ENCODE measurements around the gene RPS10.

The RPS10 gene

DNA sequence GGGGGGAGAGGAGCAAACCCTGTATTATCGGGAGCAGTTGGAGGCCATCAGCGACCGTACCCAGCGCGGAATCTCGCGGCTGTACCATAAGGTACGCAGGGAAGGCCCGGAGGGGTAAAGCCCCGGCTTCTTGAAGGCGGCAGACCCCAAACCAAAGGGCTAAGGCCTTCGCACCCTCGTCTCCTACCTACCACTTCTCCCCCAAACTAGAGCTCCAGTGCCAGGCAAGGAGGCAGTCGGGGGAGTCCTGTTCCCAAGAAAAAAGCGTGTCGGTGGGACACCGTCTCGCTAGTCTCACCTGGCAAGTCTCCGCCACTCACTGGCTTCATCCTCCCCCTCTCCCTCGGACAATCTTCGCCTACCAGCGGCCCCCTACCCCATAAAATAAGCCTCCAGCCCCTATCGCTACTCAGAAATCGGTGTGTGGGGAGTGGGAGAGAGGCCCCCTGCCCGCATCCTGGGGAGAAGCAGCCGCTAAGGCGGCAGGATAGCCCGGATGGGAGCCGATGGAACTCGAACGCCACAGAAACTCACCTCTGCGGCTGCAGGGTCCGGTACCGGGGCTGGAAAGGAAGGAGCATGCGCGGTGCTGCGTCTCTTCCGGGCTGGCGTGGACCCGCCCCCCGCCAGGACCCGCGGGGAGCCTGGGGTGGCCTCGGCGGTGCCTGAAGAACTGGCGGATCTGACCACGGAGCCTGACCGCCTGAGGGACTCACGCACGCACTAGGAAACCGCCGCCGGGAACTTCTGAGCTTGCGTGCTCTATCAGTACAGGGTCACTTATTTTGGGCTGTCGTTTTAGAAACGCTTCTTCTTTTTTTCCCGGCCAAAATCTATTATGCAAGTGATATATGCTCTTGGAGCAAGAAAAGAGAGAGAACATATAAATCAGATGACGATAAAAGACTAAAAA lies at the start of gene RPS10:
Gene RPS10 (minus strand): TSS at position 572 of the 913 bp plus-strand sequence. CDS start 848 bp downstream, outside the sequence.
- DNase-seq, result peak; percentile 94

DNA sequence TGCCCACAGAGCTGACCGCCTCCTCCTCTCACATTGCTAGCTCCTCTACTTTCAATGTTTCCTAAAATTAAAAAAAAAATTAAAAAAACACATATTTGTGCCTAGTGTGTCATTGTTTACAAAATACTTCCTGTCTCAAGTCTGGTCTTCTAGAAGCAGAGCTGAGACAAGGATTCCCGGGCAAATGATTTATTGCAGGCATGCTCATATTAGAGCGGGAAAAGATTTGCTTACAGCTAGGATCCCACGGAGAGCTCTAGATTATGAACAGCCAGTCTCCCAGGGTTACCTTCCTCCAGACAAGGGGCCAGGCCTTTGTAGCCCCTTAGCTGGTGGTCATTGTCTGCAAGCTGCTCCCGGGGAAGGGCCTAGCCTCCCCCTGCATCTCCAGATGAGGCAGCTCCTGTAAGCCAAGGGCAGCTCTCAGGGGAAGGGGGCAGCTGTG lies 49.4 kb upstream of the RPS10 start:
- DNase-seq, result no peak

DNA sequence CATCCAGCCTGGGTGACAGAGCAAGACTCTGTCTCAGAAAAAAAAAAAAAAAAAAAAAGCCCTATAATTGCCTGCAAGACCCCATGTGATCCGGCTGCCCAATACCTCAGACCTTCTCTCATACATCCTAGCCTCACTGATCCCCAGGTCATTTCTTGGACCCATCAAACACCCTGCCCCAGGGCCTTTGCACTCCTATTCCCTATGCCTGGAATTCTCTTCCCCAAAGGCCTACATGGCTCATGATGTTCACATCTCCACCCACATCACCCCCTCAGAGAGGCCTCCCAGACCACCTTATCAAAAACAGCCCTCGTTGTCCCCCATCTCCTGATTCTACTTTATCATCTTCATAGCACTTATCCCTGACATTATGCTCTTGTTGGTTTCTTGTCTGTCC lies 48.9 kb upstream of the RPS10 start:
- DNase-seq, result no peak

DNA sequence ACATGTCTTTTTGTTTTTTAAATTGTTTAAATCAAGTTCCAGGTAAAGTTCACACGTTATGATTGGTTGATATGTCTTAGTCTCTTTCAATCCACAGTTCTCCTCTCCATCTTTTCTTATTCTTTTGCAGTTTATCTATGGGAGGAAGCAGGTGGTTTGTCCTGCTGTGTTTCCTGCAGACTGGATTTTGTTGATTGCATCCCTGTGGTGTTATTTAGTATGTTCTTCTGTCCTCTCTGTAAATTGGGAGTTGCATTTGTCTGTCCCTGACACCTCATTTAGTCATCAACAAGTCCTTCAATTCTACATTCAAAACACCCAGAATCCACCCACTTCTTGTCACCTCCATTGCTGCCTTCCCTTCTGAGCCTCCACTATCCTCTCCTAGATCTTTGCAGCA lies 48.1 kb upstream of the RPS10 start:
- DNase-seq, result no peak

DNA sequence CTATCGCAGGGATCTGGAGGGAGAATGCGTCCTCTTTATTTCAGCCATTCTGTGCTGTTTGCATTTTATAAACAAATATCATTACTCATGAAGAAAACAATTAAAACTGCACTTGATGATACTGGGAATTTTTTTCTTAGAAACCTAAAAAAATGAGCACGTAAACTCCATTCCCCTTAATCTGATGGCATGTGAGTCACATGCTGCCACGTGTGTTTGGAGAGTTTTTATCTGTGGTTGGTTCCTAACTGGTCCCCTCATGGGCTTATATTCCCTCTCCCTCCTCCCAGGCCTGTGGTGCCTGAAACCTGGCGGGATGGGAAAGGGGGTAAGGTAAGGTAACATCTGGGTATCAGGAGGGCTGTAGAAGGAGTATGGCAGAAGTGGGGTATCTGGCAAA lies 46.6 kb upstream of the RPS10 start:
- no peak for DNase-seq

DNA sequence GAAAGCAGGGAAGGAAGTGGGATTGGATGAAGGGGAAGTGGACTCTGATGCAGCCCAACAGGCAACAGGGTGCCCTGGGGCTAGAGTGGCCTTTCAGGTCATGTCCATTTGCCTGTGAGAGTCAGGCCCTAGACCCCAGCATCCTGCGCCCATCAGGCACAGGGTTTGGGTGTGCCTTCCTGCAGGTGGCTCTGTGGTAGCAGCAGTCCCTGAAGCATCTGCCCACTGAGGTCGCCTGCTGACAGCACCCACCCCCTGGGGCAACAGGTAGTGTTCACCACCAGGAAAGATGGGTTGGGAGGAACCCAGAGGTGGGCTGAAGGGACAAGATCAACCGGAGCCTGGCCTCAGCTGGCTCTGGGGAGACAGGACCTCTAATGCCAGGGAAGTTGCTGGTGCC lies 43.6 kb upstream of the RPS10 start:
- DNase-seq, result no peak

DNA sequence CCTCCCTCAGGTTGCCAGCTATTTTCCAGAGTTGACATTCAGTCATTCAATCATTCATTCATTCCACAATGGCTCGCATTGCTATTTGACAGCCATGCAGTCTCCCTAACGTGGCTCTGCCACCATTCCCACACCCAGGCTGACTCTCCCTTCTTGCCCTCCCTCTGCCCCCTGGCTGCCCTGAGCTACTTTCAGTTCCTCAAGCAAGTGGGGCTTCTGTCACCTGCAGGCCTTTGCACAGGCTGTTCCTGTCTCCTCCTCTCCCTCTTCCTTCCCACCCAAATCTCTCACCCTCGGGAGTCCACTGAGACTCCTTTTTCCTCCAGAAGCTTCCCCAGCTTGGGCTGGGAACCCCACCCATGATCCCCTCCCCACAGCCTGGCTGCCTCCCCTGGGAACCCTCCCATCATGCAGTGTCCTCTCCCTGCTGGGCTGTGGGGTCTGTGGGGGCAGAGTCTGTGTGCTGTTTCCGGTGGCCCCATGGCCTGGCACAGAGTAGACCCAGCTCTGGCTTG lies 42.6 kb upstream of the RPS10 start:
- no peak for DNase-seq

DNA sequence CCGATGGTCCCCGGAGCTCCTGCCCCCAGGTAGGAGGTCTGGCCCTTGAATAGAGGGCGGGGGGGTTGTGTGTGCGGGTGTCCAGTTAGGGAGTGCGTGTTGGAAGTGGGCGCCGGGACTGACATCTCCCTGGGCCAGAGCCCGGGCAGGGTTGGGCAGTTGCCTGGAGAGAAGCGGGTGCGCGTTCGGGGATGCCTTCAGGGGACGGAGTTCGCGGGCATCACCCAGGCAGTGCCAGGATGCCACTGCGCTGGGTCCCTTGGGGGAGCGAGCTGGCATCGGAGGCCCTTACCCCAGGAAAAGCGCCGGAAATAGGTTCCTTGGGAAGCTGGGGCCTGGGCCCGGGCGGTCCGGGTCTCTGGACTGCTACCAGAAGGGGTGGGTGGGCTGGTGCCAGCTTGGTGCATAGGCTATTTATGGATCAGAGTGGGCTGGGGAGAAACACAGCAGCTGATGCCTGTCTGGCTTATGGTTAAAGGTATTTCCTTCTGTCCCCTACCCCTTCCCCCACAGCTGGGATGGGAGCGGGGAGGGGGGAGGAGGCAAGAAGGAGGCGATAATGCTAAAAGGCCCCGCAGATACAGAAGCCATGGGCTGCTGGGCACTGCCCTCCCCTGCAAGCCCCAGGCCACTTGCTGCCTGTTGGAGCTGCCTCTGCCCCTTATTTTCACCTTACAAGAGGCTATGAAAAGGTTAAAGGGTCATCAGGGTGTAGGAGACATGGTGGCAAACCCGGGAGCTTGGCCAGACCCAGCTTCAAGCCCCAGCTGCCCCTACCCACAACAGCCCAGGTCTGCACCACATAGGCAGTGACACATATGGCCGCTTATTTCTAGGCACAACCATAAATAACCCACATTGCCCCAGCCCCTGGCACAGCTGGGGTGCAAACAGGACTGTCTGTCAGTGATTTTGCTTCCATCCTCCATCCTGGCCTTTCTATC lies 40.6 kb upstream of the RPS10 start:
- no peak for DNase-seq

DNA sequence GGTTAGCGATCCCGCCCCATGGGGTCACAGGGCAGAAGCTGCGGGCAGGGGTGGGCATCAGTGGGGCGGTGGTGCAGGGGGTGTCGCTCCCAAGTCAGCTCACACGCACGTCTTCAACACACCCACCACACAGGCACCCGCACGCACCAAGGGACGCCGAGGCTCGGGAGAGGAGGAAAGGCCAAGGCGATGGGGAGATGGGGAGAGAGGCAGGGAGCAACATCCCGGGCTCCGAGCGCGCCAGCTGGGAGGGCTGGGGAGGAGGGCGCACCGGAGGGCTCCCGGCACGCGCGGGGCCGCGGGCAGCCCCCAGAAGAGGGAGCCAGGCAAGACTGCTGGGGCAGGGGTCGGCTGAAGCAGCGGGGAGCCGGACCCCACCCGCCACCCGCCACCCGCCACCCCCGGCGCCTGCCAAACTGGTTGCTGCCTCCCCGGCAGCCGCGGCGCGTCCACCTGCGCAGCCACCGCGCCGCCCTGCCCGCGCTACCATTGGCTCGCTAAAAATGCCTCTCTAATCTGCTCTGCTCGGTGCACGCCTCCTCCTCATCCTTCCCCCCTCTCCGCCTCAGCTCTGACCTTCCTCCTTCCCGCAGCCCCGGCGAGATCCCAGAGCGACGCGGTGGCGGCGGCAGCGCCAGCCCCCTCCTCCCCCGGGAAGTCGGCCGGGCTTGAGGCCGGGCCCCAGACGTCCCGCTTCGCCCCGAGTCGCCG lies 39.8 kb upstream of the RPS10 start, which contains the start of gene PACSIN1:
Gene PACSIN1 (plus strand): TSS at position 546 of the 711 bp plus-strand sequence. CDS start 60,230 bp downstream, outside the sequence.
- DNase-seq, result no peak

DNA sequence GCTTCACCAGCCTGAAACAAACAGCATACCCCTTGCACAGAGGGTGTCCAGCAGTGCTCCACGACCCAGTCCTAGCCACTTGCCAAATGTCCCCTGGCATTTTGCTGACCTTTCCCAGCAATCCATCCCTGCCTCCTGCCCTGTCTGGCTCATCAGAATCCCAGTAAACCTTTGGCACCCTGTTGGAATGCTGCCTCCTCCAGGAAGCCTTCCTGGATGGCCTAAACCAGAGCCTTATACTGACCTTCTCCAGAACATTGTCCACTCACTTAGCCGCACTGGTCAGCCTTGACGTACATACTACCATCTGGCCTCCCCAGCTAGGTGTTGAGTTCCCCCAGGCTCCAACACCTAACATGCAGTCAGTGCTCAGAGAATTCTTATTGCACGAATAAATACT lies 38.0 kb upstream of the RPS10 start:
- DNase-seq, result no peak

DNA sequence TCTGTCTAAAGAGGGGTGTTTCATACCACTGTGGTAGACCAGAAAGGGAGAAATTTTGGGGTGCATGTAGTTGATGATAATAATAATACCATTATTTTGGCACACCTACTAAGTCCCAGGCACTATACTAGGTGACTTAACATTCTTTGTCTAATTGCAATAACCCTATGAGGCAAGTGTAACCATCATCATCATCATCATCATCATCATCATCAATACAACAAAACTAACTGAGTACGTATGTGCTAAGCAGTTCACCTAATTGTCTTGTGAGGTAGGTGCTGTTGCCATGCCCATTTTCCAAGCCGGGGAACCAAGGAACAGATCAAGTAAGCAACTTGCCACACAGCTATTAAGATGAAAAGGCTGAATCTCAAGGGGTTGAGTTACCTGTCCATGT lies 37.4 kb upstream of the RPS10 start:
- no peak for DNase-seq

DNA sequence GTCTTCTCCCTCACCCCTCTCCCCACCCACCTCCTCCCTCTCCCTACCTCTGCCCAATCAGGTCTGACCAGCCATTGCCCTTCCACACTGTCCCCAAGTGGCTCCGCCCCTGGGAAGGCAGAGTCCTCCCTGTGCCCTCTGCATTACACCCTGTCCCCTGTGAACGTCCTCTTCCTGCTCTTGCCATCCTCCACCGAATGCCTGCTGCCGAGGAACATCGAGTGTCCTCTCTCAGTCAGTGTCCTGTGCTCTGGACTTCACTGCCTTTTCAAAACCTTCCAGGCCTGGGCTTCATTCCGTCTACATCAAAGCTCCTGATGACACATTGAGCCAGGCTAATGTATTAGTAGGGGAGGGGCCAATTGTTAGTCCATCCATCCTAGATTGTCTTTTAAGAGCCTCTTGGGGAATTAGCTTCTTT lies 36.7 kb upstream of the RPS10 start:
- DNase-seq, result no peak

DNA sequence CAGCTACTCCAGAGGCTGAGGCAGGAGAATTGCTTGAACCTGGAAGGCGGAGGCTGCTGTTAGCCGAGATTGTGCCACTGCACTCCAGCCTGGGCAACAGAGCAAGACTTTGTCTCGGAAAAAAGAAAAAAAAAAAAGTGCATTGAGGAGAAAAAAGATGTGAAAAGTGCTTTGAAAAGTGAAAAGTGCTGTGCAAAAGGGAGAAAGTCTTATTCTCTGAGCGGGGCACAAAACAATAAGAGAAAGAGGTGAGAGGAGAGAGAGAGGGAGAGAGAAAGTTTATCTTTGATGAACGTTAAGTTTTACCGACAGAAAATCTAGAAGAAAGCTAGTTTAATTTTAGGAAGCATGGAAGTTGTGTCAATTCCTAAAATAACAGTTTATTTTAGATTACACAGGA lies 36.1 kb upstream of the RPS10 start:
- DNase-seq, result no peak

DNA sequence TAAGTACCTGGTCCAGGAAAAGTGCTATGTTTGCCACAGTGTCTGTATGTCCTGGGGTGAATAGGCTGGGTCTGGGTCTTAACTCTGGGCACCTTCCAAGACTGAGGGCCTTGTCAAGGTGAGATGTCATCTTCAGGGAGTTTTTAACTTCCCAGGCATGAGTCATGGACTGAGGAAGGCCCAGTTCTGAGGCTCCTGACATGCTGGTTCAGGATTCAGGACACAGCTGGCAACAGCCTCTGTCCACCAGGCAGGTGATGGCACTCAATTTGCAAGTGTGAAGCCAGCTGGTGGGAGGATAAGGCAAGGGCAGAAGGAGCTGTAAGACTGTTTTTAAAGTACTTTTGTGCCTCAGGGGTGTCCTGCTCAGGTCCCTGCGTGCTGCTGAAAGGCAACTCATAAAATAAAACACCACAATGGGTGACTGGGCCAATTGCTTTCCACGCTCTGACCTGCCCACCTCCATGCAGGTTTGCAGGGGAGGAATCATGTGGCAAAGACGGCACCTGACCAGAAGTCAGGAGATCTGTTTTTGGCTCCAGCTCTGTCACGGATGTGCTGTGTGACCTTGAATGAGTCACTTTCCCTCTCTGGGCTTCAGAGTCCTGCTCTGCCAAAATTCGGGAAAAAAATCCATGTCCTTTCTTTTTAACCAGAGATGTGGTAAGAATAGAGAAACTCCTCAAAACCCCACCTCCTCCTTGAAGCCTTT lies 35.1 kb upstream of the RPS10 start:
- DNase-seq, result no peak

DNA sequence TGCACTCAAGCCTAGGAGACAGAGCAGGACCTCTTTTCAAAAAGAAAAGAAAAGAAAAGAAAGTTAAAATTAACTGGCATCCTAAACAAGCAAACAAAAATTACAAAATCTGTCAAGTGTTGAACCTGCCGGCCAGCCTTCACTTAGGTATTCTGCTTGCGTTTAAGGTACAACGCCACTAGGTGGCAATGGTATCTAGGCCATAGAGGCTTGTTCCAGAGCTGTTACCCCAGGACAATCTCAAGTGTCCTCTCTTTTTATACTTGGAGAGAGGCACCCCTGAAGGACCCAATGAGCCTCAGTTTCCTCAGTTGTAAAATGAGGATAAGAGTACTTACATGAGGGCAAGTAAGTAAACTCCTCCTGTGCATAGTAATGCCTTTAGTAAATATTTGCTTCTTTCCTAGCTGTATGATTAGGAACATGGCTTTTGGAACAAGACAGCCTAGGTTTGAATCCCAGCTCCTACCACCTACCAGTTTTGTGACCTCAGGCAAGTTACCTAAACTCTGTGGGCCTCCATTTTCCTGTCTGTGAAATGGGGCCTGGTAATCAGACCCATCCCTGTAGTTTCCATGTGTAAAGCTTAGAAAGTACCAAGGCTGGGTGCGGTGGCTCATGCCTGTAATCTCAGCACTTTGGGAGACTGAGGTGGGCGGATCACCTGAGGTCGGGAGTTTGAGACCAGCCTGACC lies 34.2 kb upstream of the RPS10 start:
- DNase-seq, result peak; percentile 50

DNA sequence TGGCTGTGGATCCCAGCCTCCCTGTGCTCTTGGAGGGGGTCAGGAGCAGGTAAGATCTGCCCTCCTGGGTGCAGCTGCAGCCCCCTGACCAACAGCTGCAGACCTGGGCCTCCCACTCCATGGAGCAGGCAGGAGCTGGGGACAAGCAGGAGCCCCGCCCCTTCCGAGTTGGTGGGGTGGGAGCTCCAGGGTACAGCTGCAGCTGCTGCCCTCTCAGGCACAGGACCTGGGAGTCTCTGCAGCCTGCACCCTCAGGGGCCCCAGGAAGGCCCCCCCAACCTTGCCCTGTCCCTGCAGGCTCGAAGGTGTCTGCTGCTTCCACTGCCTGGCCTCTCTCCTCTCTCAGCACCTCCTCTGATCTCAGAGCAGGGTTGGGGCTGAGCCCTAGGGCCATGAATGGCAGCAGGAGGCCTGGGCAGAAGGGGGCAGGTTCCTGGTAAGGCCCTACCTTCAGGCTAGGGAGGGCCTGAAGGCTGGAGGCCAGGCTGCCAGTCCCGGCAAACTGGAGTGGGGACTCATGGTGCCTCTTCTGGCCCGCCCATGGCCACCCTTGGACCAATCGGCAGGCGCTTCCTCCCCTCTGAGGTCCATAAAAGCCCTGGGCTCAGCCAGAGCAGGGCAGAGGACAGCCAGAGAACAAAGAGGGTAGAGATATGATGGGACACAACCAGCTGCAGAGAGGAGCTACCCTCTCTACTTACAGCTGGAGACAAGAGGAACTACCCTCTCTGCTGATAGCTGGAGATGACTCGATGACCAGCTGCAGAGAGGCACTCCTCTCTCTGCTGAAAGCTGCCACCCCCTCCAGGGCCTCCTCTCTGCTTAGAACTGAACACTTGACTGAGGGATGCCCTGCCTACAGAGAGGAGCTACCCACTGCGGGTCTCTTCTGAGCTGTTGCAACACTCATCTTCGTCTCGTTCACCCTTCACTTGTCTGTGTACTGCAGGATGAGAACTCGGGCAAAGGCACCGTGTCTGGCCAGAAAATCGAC lies 32.2 kb upstream of the RPS10 start:
- no peak for DNase-seq

DNA sequence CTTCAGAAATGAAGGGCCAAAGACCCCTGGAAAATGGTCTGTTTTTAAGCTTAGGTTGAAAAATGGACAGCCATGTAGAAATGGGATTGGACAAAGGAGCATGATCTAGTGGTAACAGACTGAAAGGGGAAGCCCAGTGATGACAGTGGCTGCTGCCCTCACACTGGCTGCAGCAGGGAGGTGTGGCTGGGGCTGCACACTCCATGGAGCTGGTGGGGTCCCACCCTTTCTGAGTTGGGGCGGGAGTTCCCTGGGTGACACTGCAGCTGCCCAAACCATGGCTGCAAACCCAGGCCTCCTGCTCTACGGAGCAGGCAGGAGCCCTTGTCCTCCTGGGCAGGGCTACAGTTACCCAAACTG lies 31.5 kb upstream of the RPS10 start:
- DNase-seq, result no peak

DNA sequence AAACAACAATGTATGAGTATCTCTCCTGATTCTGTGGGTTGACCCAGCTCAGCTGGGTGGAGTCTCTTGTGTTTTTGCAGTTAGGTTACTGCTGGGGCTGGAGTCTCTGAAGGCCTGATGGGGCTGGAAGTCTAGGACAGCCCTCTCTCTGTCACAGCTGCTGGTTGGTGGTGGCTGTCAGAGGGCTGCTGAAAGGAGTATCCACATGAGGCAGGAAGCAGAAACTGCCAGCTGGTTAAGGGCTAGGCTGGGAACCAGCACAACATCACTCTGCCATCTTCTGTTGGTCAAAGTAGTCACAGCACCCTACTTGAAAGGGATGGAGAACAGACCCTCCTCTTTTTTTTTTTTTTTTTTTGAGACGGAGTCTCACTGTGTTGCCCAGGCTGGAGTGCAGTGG lies 30.0 kb upstream of the RPS10 start:
- DNase-seq, result no peak

DNA sequence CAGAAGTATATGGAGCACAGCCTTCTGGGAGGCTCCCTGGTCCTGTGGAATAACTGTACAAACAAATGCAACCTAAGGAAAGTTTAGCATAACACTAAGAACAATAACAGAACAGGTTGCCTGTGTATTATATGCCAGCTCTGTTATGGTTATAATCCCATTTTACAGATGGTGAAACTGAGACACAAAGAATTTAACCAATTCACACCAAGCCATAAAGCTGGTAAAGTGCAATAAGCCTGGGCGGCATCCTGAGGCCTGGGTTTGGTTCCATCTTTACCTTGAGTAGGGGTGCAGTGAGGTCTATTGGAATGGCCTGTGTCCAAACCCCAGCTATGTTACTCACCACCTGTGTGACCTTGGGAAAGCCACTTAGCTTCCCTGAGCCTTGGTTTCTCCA lies 25.3 kb upstream of the RPS10 start:
- no peak for DNase-seq

DNA sequence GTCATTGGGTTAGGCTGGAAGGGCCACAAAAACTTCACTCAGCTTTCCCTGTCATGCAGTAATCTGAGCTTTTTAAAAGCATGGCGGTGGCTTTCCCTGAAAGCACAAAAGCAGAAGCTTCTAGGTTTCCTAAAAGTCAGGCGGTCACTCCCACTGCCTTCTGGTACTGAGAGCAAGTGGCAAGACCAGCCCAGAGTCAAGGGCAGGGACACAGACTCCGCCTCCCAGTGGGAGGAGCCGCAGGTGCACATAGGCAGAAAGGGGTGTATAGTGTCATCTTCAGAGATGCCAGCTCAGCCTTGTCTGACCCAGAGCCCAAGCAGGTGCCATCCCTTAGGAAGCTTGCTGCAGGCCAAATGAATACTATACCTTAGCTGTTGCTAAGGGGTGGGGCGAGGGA lies 22.0 kb upstream of the RPS10 start:
- DNase-seq, result peak; percentile 35

Measured in stimulated activated CD8-positive, alpha-beta memory T cell treated with anti-CD3 and anti-CD28 coated beads, Interleukin-4, amount 100 ng/mL, for 48 hours (primary cell).